Hematopoietic multipotent progenitor cell treated with erythropoietin and hydrocortisone succinate and interleukin-3 and kit ligand, for 17 days (in vitro differentiated cells): ENCODE measurements around the gene NUDCD3.

Experiments
- DNase-seq: peaks from one replicate; pipeline ENCODE4 v3.0.0-alpha.2; 2015; ENCODE audit warnings: low spot score

Gene NUDCD3

DNA sequence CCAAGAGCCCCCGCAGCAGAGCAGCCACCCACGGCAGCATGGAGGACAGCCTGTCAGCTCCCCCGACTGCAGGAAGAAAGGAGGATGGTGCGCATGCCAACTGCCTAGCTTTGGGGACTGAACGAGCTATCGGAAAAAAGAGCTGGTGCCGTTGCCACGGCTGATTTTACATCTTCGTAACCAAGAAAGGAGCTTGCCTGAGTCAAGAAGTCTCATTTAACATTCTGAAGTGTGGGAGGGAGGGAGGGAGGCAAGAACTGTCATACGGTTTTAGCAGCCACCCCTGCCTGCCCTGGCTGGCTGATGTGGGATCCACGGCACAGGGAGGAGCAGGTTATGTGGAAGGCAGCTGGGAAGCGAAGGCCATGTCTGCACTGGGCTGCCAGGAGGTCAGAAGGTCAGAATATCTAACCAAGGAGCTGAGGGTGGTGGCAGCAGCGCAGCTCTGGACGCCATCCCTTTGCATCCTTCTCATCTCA lies 90.4 kb downstream of the NUDCD3 start:
- no peak for DNase-seq

DNA sequence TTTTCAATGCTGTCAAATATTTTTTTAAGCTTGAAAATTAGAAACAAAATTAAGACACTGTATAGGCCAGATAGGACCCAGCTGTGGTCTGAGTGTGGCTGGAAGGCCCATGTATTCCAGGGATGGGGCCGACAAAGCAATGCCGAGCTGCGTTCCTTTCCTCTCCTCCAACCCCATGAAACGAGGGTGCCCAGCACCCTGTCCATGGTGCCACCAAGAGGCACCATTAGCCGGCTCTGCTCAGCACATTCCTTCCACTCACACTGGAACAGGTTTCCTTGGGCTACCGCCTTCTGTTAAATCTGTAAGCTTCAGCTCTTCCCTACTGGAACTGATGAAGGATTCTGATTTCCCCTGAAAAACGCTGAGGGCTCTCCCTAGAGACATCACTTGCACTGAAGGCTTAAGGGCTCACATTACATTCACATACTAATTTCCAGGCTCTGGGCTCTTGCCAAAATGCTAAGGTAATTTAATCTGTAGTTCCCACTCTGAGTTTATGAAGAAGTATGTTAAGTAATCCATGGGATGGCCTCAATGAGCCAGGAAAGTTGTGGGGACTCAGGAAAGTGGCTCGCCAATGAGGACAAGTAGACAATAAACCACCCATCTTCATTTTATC lies 91.4 kb downstream of the NUDCD3 start:
- no peak for DNase-seq

DNA sequence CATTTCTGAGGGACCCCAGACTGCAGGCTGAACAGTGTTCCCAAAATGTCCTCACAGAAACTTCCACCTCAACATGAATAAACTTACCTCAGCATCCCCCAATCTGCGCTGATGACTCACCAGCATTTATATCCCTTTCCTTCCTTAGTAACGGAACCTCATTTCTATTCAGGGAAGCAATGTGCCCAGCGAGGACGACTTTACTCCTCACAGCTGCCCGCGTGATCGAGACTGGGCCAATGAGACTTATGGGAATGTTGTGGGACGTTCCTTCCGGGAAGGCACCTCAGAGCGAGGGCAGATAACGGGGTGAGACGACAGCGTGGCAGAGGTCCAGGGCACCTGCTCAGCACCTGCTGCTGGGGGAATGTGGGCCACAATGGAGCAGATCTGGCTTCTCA lies 91.9 kb downstream of the NUDCD3 start:
- DNase-seq, result no peak

GRCh38 chr7:44396931-44397545 lies 93.4 kb downstream of the NUDCD3 start:
- DNase-seq, result no peak

DNA sequence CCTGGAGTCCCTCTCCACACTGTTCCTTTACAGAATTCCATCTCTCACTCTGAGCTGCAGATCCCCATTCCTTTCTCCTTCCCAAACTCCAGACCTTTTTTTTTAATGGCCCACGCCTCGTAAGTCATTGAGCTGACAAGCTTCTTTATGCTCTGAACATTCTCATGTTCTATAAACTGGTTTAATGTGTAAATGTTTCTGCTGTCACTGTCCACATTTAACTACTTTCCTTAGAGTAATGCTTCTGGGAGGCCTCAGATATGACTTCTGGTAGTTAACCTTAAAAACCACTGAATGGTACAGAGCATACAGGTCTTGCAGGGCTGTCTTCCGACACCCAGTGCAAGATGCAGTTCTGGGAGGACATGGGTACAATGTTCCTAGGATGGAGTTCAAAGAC lies 94.0 kb downstream of the NUDCD3 start:
- DNase-seq, result no peak

- no peak for DNase-seq
Observed at GRCh38 chr7:44395067-44395466, 95.4 kb downstream of the NUDCD3 start.

- DNase-seq, result no peak
Observed at GRCh38 chr7:44394636-44395035, 95.8 kb downstream of the NUDCD3 start.

- no peak for DNase-seq
Observed at GRCh38 chr7:44394112-44394447, 96.4 kb downstream of the NUDCD3 start.

DNA sequence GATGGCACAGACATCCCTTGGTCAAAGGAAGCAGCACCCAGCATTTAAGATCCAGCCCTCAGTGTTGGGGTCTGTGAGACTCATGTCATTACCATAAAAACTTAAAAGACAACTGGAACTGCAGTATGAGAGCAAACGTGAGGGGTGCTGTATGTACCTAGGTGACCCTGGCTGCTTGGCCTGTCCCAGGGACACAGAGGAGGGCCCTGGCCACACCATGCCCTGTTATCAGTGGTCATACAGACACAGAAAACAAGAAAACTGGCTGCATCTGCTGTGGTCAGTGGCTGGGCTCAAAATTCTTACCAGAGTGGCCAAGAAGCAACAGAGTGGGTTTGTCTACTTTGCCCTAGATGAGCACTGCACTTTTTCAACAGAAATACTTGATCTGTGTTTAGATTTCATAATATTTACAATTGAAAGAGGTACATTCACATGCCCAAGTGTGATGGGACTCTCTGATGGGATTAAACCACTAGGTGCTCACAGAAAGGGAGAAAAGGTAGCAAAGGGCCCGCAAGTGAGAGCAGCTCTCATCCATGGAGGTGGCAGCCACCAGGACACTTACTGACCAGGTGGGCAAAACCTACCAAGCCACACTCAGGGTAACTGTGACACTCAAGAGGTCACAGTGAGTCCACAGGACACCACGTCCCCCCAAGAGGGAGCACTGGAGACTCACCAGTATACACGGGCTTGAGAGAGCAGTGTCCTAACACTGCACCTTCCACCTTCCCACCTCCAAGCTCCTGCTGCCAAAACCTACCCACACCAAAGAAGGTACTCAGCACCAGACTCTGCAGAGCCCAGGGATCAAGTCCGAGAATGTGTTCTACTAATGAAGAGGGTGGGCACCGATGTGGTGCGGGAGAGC lies 97.0 kb downstream of the NUDCD3 start:
- DNase-seq, result no peak

DNA sequence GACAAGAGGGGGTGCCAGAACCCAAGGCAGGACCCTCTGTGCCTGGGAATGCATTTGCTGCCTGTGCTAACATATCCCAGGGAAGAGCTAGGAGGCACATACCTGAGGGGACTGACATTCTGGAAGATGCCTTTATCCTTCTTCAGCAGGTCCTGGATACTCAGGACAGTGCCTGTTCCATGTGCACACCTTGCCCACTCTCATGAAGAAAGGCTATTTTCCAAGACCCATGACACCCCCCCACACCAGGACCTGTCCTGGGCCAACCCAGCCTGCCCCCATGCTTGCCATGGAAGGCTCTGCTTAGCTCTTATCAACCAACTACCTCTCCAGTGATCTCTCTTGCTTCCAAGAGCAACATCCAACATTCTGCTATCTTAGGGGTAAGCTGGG lies 97.8 kb downstream of the NUDCD3 start:
- DNase-seq, result no peak

- no peak for DNase-seq
Observed at GRCh38 chr7:44391746-44392617, 98.5 kb downstream of the NUDCD3 start.

- DNase-seq, result no peak
Observed at GRCh38 chr7:44391171-44391570, 99.3 kb downstream of the NUDCD3 start.

GRCh38 chr7:44390701-44391100 lies 99.8 kb downstream of the NUDCD3 start:
- no peak for DNase-seq

- no peak for DNase-seq
Observed at GRCh38 chr7:44388089-44388970, 102.1 kb downstream of the NUDCD3 start.

DNA sequence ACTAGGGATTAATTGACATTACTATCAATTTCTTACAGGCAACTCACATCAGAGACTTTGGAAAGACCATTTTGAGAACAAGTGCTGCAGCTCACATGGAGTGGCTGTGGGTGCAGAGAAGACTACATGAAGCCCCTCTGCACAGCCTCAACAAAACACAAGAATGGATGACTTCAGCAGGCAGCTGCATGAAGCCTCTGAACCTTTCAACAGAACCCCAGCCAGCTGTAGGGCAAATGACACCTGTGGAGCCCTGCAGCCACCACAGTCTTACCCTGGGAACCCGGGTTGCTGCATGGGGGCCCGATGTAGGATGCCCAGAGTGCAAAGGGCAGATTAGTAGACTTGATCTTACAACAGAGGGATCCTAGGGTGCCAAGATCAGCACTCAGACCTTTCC lies 103.1 kb downstream of the NUDCD3 start:
- DNase-seq, result no peak

DNA sequence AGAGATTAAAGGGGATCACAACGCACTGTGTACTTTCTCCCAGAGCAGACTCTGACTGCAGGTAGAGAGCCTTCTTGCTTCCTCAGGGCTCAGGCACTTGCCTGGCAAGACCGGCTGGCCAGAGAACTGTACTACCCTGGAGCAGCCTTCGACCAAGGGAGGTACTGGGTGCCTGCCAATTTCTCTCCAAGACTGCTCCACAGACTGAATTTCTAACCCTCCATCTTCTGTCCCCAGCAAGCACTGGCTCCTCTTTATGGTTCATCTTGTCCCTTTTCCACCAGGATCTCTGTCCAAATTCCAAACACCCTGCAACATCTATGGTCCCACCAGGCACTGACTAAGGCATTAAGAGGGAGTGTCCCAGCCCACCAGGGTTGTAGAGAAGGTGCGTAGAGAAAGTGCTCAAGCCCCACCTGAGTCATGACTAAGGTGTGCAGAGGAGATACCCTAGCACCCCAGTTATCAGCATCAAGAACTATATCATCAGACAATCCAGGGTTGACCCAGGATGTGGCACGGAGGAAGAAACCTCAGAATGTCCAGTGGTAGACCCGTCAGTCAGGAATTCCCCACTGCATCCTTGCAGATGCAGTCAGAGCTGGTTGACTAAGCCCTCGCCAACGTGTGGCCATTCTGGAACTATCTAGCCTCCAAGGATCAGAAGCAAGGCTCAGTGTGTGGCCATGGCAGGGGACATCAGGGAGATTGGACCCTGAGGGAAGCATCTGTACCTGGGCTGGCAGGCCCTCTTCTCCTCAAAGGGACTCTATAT lies 104.1 kb downstream of the NUDCD3 start:
- no peak for DNase-seq

DNA sequence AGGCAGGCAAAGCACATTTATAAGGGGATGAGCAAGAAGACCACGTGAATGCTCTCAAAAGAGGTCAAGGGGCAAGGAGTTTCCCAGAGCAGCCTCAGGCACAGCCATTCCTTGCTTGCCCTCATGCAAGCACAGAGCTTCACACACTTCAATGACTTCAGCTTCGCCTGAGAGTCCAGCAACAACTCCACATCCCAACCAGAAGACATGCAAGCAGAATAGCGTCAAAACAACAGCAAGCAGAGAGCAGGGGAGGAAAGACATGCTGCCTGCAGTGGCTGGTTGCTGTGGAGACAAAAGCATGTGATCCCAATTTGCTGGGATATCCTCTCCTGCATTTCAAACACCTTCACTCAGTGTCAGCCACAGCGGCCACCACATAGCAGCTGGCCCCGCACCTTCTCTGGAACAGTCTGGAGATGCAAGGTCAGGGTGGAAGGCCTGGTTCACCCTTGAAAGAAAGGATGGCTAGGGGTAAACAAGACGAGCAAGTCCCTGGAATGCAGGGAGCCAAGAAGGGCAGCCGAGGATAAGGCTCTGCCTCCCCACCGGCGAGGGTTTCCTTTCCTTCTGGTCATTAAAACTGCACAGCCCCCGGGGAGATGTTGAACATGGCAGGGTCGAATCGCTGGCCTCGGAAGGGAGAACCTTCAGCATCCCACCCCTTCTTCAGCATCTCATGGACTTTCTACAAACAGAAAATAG lies 104.9 kb downstream of the NUDCD3 start:
- no peak for DNase-seq

DNA sequence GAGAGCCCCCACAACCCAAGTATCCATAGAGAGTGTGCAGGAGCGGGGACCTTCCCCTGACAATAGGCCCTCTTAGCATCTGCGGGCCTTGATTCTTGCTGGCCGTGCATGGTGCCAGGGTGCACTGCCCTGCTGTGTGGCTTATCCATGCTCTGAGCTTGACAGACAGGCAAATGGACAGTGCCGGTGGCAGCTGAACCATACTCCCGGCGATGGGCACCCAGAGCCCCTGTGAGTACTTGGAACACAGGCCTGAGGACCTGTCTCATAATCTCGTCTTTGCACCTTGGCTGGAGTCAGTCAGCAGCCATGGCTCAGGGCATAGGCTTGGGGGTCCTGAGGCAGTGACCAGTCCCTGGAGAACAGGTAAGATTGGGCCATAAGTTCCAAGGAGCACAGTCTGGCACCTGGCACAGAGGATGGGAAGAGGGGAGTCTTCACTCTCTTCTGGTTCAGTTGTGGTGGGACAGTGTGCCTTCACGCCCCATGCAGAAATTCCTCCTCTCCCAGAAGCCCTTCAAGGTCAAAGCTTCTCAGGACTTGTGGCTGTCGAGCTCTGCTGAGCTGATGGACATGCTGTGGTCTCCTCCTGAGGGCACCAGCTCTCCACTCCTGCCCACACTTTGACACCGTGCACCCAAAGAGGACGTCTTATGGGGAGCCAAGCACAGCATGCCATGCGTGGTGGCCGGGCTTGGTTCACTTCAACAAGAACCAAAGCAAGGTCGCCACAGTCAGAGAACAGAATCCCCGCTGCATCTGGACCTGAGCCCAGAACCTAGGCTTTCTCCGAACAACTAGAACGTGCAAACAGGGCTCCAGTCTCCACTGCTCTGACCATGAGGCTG lies 105.6 kb downstream of the NUDCD3 start:
- no peak for DNase-seq

DNA sequence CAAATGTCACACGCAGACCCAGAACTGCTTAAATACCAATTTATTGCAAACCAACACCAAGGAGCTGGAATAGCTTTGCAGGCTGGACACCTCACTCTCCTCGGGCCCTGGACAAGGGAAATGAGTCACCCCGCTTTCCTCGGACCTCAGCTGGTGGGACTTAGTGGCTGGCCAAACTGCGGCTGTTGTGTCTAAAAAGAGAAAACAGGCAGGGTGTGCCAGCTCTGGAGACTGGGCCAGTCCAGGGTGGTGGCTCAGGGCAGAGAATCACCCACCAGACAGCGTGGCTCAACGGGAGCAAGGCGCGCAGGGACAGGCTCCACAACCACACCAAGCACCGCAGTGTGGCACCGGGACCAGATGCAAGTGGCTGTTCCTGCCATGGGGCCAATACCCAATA lies 106.9 kb downstream of the NUDCD3 start:
- DNase-seq, result no peak
